Heart right ventricle (tissue), 16 donors: Measurements from ENCODE around the gene FAIM2. TPM values are rescaled to one million over a fixed set of nuclear protein-coding genes. Genes with fewer than 3 reads are reported as not detected.
A peak's percentile ranks its signal among the peaks of the same experiment; 100 is the strongest.

Experiments used
- ATAC-seq, 8 donors: fragments of 200-7000 bp; cut with Tn5 transposase; one replicate each; pipeline ENCODE4 v1.9.1; 2020; ENCODE audit warnings: mild to moderate bottlenecking in 8 of 8, moderate library complexity in 8 of 8, moderate number of reproducible peaks in 1 of 8
- DNase-seq, 2 donors: peaks; one replicate each; pipeline ENCODE4 v3.0.0-alpha.2; 2020
- H3K27ac ChIP-seq, 10 donors: fragments of 200-600 bp; sonication (generic) in 2 of 10; one replicate each; pipeline versions ENCODE4 v1.5.0 to v1.8.0; 2020 to 2022; ENCODE audit warnings: mild to moderate bottlenecking in 3 of 10
- H3K27me3 ChIP-seq, 7 donors: fragments of 200-600 bp; one replicate each; pipeline ENCODE4 v1.8.0; 2021 to 2022; ENCODE audit warnings: mild to moderate bottlenecking in 2 of 7
- H3K36me3 ChIP-seq, 9 donors: fragments of 200-600 bp; sonication (generic) in 1 of 9; one replicate each; pipeline versions ENCODE4 v1.5.0 to v1.8.0; 2020 to 2022; ENCODE audit warnings: mild to moderate bottlenecking in 2 of 9
- H3K4me1 ChIP-seq, 9 donors: fragments of 200-600 bp; sonication (generic) in 1 of 9; one replicate each; pipeline versions ENCODE4 v1.5.0 to v1.8.0; 2020 to 2022; ENCODE audit warnings: mild to moderate bottlenecking in 4 of 9
- H3K4me3 ChIP-seq, 10 donors: fragments of 200-600 bp; sonication (generic) in 2 of 10; one replicate each; pipeline versions ENCODE4 v1.5.0 to v1.8.0; 2020 to 2022; ENCODE audit warnings: mild to moderate bottlenecking in 7 of 10, moderate library complexity in 2 of 10
- H3K9me3 ChIP-seq, 11 donors: fragments of 200-600 bp in 10 of 11; sonication (generic) in 2 of 11; one replicate each; pipeline versions ENCODE4 v1.5.0 to v1.8.0; 2013 to 2022; ENCODE audit warnings: mild to moderate bottlenecking in 2 of 11, control low read depth in 1 of 11, moderate library complexity in 1 of 11
- CTCF ChIP-seq, 9 donors: fragments of 200-600 bp; sonication (generic) in 2 of 9; IDR thresholded peaks; one replicate each; pipeline versions ENCODE4 v1.5.0 to v1.8.0; 2021 to 2022; ENCODE audit warnings: antibody characterized with exemption in 9 of 9, mild to moderate bottlenecking in 5 of 9, moderate library complexity in 1 of 9
- WGBS, 2 donors: extraction: QIAGEN DNeasy Blood & Tissue Kit; methylation state at CpG; one replicate each; pipeline ENCODE4 v1.1.7; 2013; ENCODE audit warnings: inconsistent platforms in 1 of 2; 5-methylcytosine and 5-hydroxymethylcytosine counted together
- intact Hi-C, 10 donors: fragments of 100-400 bp; cut with DNase I; formaldehyde crosslinking; loops; one replicate each; pipeline versions ENCODE4 v1.11.1 to v1.14.2; 2022
- polyA plus RNA-seq, 2 donors: library from polyadenylated mRNA; stranded (reverse); fragments of 200-250 nt; gene quantifications; one replicate each; pipeline ENCODE4 v1.2.3, GENCODE V29; 2013
- total RNA-seq, 10 donors: library from RNA; stranded (reverse); fragmentation: NEBNext Ultra II Directional in 3 of 10; extraction: Animal tissue kit (Norgen Biotek cat#: 25700) in 3 of 10; gene quantifications; one replicate each; pipeline versions ENCODE4 v1.2.1 to v1.2.4, GENCODE V29; 2021 to 2023
- donor health status: Arrhythmogenic right ventricular cardiomyopathy.
- donor health status: ischemic (EF 13 %, LVEDD 7.1; RV severe dilation, severe dysfunction).
- donor health status: healthy with polysubstance abuse.
- donor health status: DM: no; HTN: yes; CAD: no.
- donor health status: DM: no; HTN: no; CAD: no.
- donor health status: ischemic (EF 25% LVEDD 6.9; RV normal size, moderate dysfunction).
- donor health status: ischemic (EF 25% LVEDD 5.7; RV mildly dilated, moderate dysfunction).
- donor health status: healthy.
- donor health status: DM: yes; HTN: yes; CAD: no.
- donor health status: Ischemic cardiomyopathy.
- donor health status: ischemic (EF 35%, LVEDD 5.7; RV mildly dilated, moderate dysfunction).
- donor health status: nonischemic (EF 11% LVEDD 7.7; RV severe dilation, severe dysfunction).
- donor health status: DM: yes; HTN: yes; CAD: no.
- donor health status: PGD.
- donor health status: ischemic (EF 29% LVEDD 5.4; RV normal size, mild dysfunction).
- donor health status: nonischemic (EF 23%, LVEDD 6.1; RV moderate dilation, normal function).

Gene FAIM2
- total and polyA plus RNA-seq, 12 donors: 1.2 to 15.0 (median 3.5) TPM

GRCh38 chr12:49923880-49924556 is 20.3 kb upstream of the FAIM2 start:
- intact Hi-C loops: no loop called here
- H3K4me1 ChIP-seq: peaks cover 0 to 22% (median 5%) of the 10 kb centered on the region in 9 donors
- 77 to 82% methylated on average over 15 of the region's 15 CpGs for WGBS, 2 donors
- no peaks in the 10 kb centered on the region for H3K9me3 ChIP-seq
- no peak overlapping the region for H3K4me3 ChIP-seq
- ATAC-seq (peak in 4 of 8 donors; percentile 4 to 34 (median 20)), DNase-seq (no peak)
- peak overlapping the region in 4 of 10 donors; percentile 15 to 30 (median 23) for H3K27ac ChIP-seq
- no peaks in the 10 kb centered on the region for H3K36me3 ChIP-seq
- peaks cover 0 to 3% (median 0%) of the 10 kb centered on the region in 7 donors for H3K27me3 ChIP-seq
- TF ChIP-seq CTCF (IDR thresholded peaks at IDR 0.05): no peak

GRCh38 chr12:49923035-49923644 is 19.4 kb upstream of the FAIM2 start:
- H3K27me3 ChIP-seq: peaks cover 0 to 10% (median 0%) of the 10 kb centered on the region in 7 donors
- H3K27ac ChIP-seq: peak overlapping the region in 8 of 10 donors; percentile 5 to 48 (median 23)
- 75% methylated on average over 7 of the region's 7 CpGs for WGBS, 2 donors
- no peaks in the 10 kb centered on the region for H3K36me3 ChIP-seq
- intact Hi-C loops: no loop called here
- no peak for TF ChIP-seq CTCF (IDR thresholded peaks at IDR 0.05)
- DNase-seq: peak in 1 of 2 donors; percentile 54
- H3K4me1 ChIP-seq: peaks cover 0 to 22% (median 5%) of the 10 kb centered on the region in 9 donors
- H3K9me3 ChIP-seq: no peaks in the 10 kb centered on the region
- H3K4me3 ChIP-seq: no peak overlapping the region
- ATAC-seq: peak; percentile 31 to 67 (median 45)

GRCh38 chr12:49922349-49923034 is 18.8 kb upstream of the FAIM2 start:
- TF ChIP-seq CTCF (IDR thresholded peaks at IDR 0.05): no peak
- Histone ChIP-seq H3K9me3 (no peaks in the 10 kb centered on the region), H3K27ac (peak overlapping the region in 6 of 10 donors; percentile 1 to 47 (median 29)), H3K27me3 (peaks cover 0 to 11% (median 0%) of the 10 kb centered on the region in 7 donors), H3K4me3 (no peak overlapping the region), H3K36me3 (no peaks in the 10 kb centered on the region), H3K4me1 (peaks cover 0 to 22% (median 5%) of the 10 kb centered on the region in 9 donors)
- intact Hi-C loops: no loop called here
- 49 to 50% methylated on average over 12 of the region's 12 CpGs for WGBS, 2 donors
- peak; percentile 38 to 68 for DNase-seq
- peak; percentile 56 to 73 (median 63) for ATAC-seq

GRCh38 chr12:49921936-49922335 is 18.2 kb upstream of the FAIM2 start:
- Histone ChIP-seq H3K4me1 (peaks cover 0 to 22% (median 5%) of the 10 kb centered on the region in 9 donors), H3K27me3 (peaks cover 0 to 11% (median 0%) of the 10 kb centered on the region in 7 donors), H3K27ac (peak overlapping the region in 2 of 10 donors; percentile 1 to 47), H3K4me3 (no peak overlapping the region), H3K36me3 (no peaks in the 10 kb centered on the region), H3K9me3 (no peaks in the 10 kb centered on the region)
- 81 to 86% methylated on average over 6 of the region's 6 CpGs for WGBS, 2 donors
- intact Hi-C loops: no loop called here
- DNase-seq (no peak), ATAC-seq (no peak)
- TF ChIP-seq CTCF (IDR thresholded peaks at IDR 0.05): no peak
